Measurements from ENCODE around the gene CMC2. TPM values are rescaled to one million over a fixed set of nuclear protein-coding genes. Genes with fewer than 3 reads are reported as not detected.

Gene CMC2
- total and polyA plus RNA-seq, 10 of the 15 experiments (the other 5 are each of a cell fraction or from before 2014, with no cell fraction given) = 62.8 to 251 (median 157) TPM

DNA sequence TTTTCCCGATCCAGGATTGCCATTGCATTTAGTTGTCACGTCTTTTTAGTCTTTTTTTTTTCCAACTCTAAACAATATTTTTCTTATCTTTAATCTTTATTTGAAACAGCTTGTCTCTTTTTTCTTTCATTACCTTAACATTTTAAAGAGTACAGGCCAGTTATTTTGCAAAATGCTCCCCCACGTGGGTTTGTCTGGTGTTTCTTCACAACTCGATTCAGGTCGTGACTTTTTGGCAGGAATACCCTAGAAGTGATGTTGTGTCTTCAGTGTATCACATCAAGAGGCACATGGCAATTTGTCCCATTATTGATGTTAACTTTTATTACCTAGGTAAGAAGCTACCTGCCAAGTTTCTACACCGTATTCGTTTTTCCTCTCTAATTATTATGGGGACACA lies 17.9 kb downstream of the CMC2 start:
- no peak overlapping the region for H3K4me2 ChIP-seq (ENCODE audit: control insufficient read depth, insufficient read depth)
- in situ Hi-C loops (cut with MboI) (no loop called here), intact Hi-C loops (cut with micrococcal nuclease; ENCODE audit: unreplicated experiment) (no loop called here)
- SMC1A ChIA-PET (ENCODE audit: uncharacterized antibody, unreplicated experiment) = interaction anchor here (1.7 to 2.1 kb wide), 2 partner anchors 9 to 16 kb away, joined by 4 to 9 read pairs; no protein-coding TSS in a partner anchor
- FAIRE-seq (no peak), DNase-seq (ENCODE audit: low read depth, low spot score) (no peak), ATAC-seq (no peak)
- H3K27me3 ChIP-seq (replicated peaks in 1 of 2; ENCODE audit: control insufficient read depth in 2 of 2, insufficient read depth in 2 of 2, low read length in 1 of 2) = no peaks in the 10 kb centered on the region
- peaks cover 16% of the 10 kb centered on the region for H3K79me2 ChIP-seq (ENCODE audit: control insufficient read depth, insufficient read depth, low read length)
- 77% methylated on average over 7 of the region's 7 CpGs for whole genome bisulfite sequencing (ENCODE audit: insufficient coverage, insufficient replicate concordance, low lambda C conversion rate, missing lambda C conversion rate)
- no peak overlapping the region for H3K27ac ChIP-seq (ENCODE audit: control insufficient read depth, insufficient read depth)
- no peaks in the 10 kb centered on the region for H3K9me3 ChIP-seq (replicated peaks; ENCODE audit: control insufficient read depth, insufficient read depth, low read length)
- BruUV-seq (replicated peaks) = no TSS peak
- POLR2A ChIA-PET = no interaction called here
- TF ChIP-seq, protein P1, sequence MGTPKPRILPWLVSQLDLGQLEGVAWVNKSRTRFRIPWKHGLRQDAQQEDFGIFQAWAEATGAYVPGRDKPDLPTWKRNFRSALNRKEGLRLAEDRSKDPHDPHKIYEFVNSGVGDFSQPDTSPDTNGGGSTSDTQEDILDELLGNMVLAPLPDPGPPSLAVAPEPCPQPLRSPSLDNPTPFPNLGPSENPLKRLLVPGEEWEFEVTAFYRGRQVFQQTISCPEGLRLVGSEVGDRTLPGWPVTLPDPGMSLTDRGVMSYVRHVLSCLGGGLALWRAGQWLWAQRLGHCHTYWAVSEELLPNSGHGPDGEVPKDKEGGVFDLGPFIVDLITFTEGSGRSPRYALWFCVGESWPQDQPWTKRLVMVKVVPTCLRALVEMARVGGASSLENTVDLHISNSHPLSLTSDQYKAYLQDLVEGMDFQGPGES (IDR thresholded peaks at IDR 0.05) = no peak
- TF ChIP-seq, protein P2, sequence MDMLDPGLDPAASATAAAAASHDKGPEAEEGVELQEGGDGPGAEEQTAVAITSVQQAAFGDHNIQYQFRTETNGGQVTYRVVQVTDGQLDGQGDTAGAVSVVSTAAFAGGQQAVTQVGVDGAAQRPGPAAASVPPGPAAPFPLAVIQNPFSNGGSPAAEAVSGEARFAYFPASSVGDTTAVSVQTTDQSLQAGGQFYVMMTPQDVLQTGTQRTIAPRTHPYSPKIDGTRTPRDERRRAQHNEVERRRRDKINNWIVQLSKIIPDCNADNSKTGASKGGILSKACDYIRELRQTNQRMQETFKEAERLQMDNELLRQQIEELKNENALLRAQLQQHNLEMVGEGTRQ (IDR thresholded peaks at IDR 0.05; ENCODE audit: borderline replicate concordance, low read depth, low read length) = no peak
- TF ChIP-seq MTA3 (IDR thresholded peaks at IDR 0.05; ENCODE audit: borderline replicate concordance, low read length) = no peak
- peaks cover 3% of the 10 kb centered on the region; the same call in 1 of the 2 replicates for H4K20me1 ChIP-seq (ENCODE audit: control insufficient read depth, insufficient read depth)
- H3K36me3 ChIP-seq (ENCODE audit: control insufficient read depth in 2 of 2, insufficient read depth in 2 of 2, low read length in 1 of 2) = peaks cover 3 to 10% of the 10 kb centered on the region in 2 experiments; a peak in 3 of 4 replicates
- no peak overlapping the region for H3K4me3 ChIP-seq
- H2AFZ ChIP-seq (ENCODE audit: control insufficient read depth, low read depth, low read length) = no peak overlapping the region
- RAD21 ChIA-PET (ENCODE audit: unreplicated experiment) = no interaction called here
- H3K4me1 ChIP-seq (ENCODE audit: control insufficient read depth, insufficient read depth, low read length) = no peaks in the 10 kb centered on the region
- H3K9ac ChIP-seq (ENCODE audit: control insufficient read depth, insufficient read depth, low read length) = no peak overlapping the region
- CTCF ChIA-PET = interaction anchor here (0.6 to 4.0 kb wide), 4 partner anchors 9 to 82 kb away, joined by 3 to 20 read pairs (median 7); no protein-coding TSS in a partner anchor

DNA sequence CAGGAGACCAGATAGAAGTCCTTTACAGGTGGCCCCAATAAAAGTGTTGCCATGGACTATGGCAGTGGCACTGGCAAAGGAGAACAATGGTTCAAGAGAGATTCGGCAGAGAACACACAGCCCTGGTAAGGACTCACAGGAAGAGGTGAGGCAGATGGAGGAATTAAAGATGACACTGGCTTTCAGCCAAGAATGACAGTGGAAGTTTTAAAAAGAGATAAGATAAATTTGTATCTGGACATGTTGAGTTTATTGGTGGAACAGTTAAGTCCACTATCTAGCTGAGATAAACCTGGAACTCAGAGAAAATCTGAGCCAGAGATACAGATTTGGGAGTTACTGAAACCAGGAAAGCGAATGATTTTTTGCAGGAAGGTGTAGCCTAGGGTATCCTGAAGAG lies 20.1 kb downstream of the CMC2 start:
- H3K79me2 ChIP-seq (ENCODE audit: control insufficient read depth, insufficient read depth, low read length) = peaks cover 8% of the 10 kb centered on the region
- intact Hi-C loops (cut with micrococcal nuclease; ENCODE audit: unreplicated experiment) (no loop called here), in situ Hi-C loops (cut with MboI) (no loop called here)
- H3K27ac ChIP-seq (ENCODE audit: control insufficient read depth, insufficient read depth) = no peak overlapping the region
- H3K4me3 ChIP-seq = no peak overlapping the region
- H2AFZ ChIP-seq (ENCODE audit: control insufficient read depth, low read depth, low read length) = no peak overlapping the region
- peaks cover 3% of the 10 kb centered on the region; the same call in 1 of the 2 replicates for H4K20me1 ChIP-seq (ENCODE audit: control insufficient read depth, insufficient read depth)
- no peak overlapping the region for H3K9ac ChIP-seq (ENCODE audit: control insufficient read depth, insufficient read depth, low read length)
- ChIA-PET POLR2A (interaction anchor here (1.0 to 1.5 kb wide), 3 partner anchors 11 to 17 kb away, joined by 3 to 7 read pairs (median 4); no protein-coding TSS in a partner anchor), RAD21 (ENCODE audit: unreplicated experiment) (no interaction called here), CTCF (interaction anchor here (1.5 to 2.8 kb wide), 2 partner anchors 12 to 18 kb away, joined by 3 to 11 read pairs; no protein-coding TSS in a partner anchor), SMC1A (ENCODE audit: uncharacterized antibody, unreplicated experiment) (interaction anchor here (1.3 to 1.5 kb wide), 2 partner anchors 8 to 10 kb away, joined by 3 to 4 read pairs; no protein-coding TSS in a partner anchor)
- no peaks in the 10 kb centered on the region for H3K27me3 ChIP-seq (replicated peaks in 1 of 2; ENCODE audit: control insufficient read depth in 2 of 2, insufficient read depth in 2 of 2, low read length in 1 of 2)
- H3K4me1 ChIP-seq (ENCODE audit: control insufficient read depth, insufficient read depth, low read length) = no peaks in the 10 kb centered on the region
- no peaks in the 10 kb centered on the region for H3K9me3 ChIP-seq (replicated peaks; ENCODE audit: control insufficient read depth, insufficient read depth, low read length)
- ATAC-seq (no peak), DNase-seq (ENCODE audit: low read depth, low spot score) (no peak), FAIRE-seq (no peak)
- no TSS peak for BruUV-seq (replicated peaks)
- TF ChIP-seq RAD51 (IDR thresholded peaks at IDR 0.05) (no peak), FOXK2 (IDR thresholded peaks at IDR 0.05) (no peak), NBN (IDR thresholded peaks at IDR 0.05) (no peak), NFYA (IDR thresholded peaks at IDR 0.05; ENCODE audit: borderline replicate concordance, low read depth, low read length) (no peak), FOXM1 (IDR thresholded peaks at IDR 0.05; ENCODE audit: low read depth, low read length) (no peak)
- peaks cover 3 to 6% of the 10 kb centered on the region in 2 experiments; a peak in 2 of 4 replicates for H3K36me3 ChIP-seq (ENCODE audit: control insufficient read depth in 2 of 2, insufficient read depth in 2 of 2, low read length in 1 of 2)
- 84% methylated on average over 2 of the region's 2 CpGs for WGBS (ENCODE audit: insufficient coverage, insufficient replicate concordance, low lambda C conversion rate, missing lambda C conversion rate)
- H3K4me2 ChIP-seq (ENCODE audit: control insufficient read depth, insufficient read depth) = no peak overlapping the region

Data from GM12878 (cell line).